Neural crest cell (in vitro differentiated cells): Measurements from ENCODE around the gene NPS. TPM values are rescaled to one million over a fixed set of nuclear protein-coding genes. Genes with fewer than 3 reads are reported as not detected.

Experiments used
- DNase-seq: peaks from one replicate; pipeline ENCODE4 v3.0.0; 2021; ENCODE audit warnings: low read depth, mixed read lengths, low spot score
- H3K27ac Mint-ChIP-seq: one replicate; pipeline ENCODE4 v1.8.0; 2021; ENCODE audit warnings: mild to moderate bottlenecking, mixed read lengths; ENCODE audit not compliant: unreplicated experiment
- H3K27me3 Mint-ChIP-seq: 2 replicates; pipeline ENCODE4 v1.8.0; 2021; ENCODE audit warnings: low read depth, mild to moderate bottlenecking, mixed read lengths
- H3K36me3 Mint-ChIP-seq: 2 replicates; pipeline ENCODE4 v1.8.0; 2021; ENCODE audit warnings: low read depth, mild to moderate bottlenecking, mixed read lengths
- H3K4me1 Mint-ChIP-seq: 2 replicates; pipeline ENCODE4 v1.8.0; 2021; ENCODE audit warnings: mixed read lengths
- H3K4me3 Mint-ChIP-seq: one replicate; pipeline ENCODE4 v1.8.0; 2021; ENCODE audit warnings: mild to moderate bottlenecking, mixed read lengths
- H3K9me3 Mint-ChIP-seq: 2 replicates; pipeline ENCODE4 v1.8.0; 2021; ENCODE audit warnings: mixed read lengths
- CTCF ChIP-seq: fragments of 200-600 bp; sonication (generic); conservative IDR thresholded peaks from 2 replicates; pipeline ENCODE4 v1.5.0; 2021; ENCODE audit warnings: antibody characterized with exemption, mild to moderate bottlenecking
- total RNA-seq: library from RNA; stranded (reverse); gene quantifications from 2 replicates; pipeline ENCODE4 v1.2.1, GENCODE V29; 2021

The NPS gene
- total RNA-seq, 1 donor from 2014 or later = not detected

- H3K27ac Mint-ChIP-seq = no peak overlapping the region
- no peak for DNase-seq
- no peak overlapping the region for H3K4me3 Mint-ChIP-seq
- no peak for TF ChIP-seq CTCF
- H3K27me3 Mint-ChIP-seq = no peaks in the 10 kb centered on the region
- H3K9me3 Mint-ChIP-seq = peaks cover 2% of the 10 kb centered on the region
- H3K4me1 Mint-ChIP-seq = no peaks in the 10 kb centered on the region
- H3K36me3 Mint-ChIP-seq = no peaks in the 10 kb centered on the region
Observed at GRCh38 chr10:127536972-127537760, 11.9 kb upstream of the NPS start.

- no peak overlapping the region for H3K27ac Mint-ChIP-seq
- TF ChIP-seq CTCF = no peak
- H3K9me3 Mint-ChIP-seq = peaks cover 2% of the 10 kb centered on the region
- H3K36me3 Mint-ChIP-seq = no peaks in the 10 kb centered on the region
- H3K4me1 Mint-ChIP-seq = no peaks in the 10 kb centered on the region
- no peaks in the 10 kb centered on the region for H3K27me3 Mint-ChIP-seq
- H3K4me3 Mint-ChIP-seq = no peak overlapping the region
- DNase-seq = no peak
Observed at GRCh38 chr10:127537924-127538323, 11.2 kb upstream of the NPS start.

- Mint-ChIP-seq H3K9me3 (peaks cover 23% of the 10 kb centered on the region), H3K27ac (no peak overlapping the region), H3K4me1 (no peaks in the 10 kb centered on the region), H3K27me3 (peaks cover 42% of the 10 kb centered on the region), H3K4me3 (no peak overlapping the region), H3K36me3 (peaks cover 5% of the 10 kb centered on the region)
- TF ChIP-seq CTCF = no peak
- no peak for DNase-seq
Observed at GRCh38 chr10:127548022-127548421, 1.1 kb upstream of the NPS start.

GRCh38 chr10:127550861-127551260, 1.8 kb downstream of the NPS start:
- TF ChIP-seq CTCF = no peak
- no peak overlapping the region for H3K4me3 Mint-ChIP-seq
- DNase-seq = no peak
- H3K27me3 Mint-ChIP-seq = peaks cover 47% of the 10 kb centered on the region
- H3K9me3 Mint-ChIP-seq = peaks cover 5% of the 10 kb centered on the region
- H3K4me1 Mint-ChIP-seq = no peaks in the 10 kb centered on the region
- H3K36me3 Mint-ChIP-seq = peaks cover 3% of the 10 kb centered on the region
- H3K27ac Mint-ChIP-seq = no peak overlapping the region

- no peaks in the 10 kb centered on the region for H3K36me3 Mint-ChIP-seq
- H3K9me3 Mint-ChIP-seq = no peaks in the 10 kb centered on the region
- H3K4me1 Mint-ChIP-seq = no peaks in the 10 kb centered on the region
- H3K4me3 Mint-ChIP-seq = no peak overlapping the region
- DNase-seq = no peak
- no peak overlapping the region for H3K27ac Mint-ChIP-seq
- no peak for TF ChIP-seq CTCF
- peaks cover 54% of the 10 kb centered on the region for H3K27me3 Mint-ChIP-seq
Observed at GRCh38 chr10:127552446-127552845, 3.3 kb downstream of the NPS start.
